ENCODE data around the gene CDH4.

Gene CDH4

DNA sequence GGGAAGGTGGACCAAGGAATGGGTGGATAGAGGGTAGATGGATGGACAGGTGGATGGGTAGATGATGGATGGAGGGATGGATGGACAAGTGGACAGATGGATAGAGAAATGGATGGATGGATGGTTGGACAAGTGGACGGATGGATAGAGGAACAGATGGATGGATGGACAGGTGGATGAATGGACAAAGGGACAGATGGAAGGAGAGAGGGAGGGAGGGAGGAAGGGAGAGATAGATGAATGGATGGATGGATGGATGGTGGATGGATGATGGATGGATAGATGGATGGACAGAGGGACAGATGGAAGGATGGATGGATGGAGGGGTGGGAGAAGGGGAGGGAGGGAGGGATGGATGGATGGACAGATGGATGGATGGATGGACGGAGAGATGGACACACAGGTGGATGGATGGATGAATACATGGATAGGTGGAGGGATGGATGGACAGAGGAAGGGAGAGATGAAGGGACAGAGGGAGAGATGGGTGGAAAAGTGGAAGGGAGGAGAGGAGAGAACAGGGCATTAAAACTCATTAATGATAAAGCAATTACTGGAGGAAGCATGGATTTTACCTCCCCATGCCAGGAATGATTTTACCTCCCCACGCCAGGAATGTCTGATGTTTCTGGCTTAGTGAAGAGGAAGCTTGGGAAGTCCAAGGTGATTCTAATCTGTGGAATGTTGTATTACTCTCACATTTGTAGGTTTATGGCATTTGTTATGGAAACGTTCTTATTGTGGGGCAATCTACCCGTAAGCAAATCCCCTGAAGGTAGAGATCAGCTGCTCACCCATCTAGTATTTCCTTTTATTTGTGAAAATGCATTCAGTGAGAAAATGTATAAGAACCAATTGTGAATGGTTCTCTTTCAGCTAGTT is 430.3 kb downstream of the CDH4 start:
- Histone ChIP-seq H3K36me3 (ENCODE audit: control insufficient read depth in 2 of 2, insufficient read depth in 1 of 2, low read length in 2 of 2) (no peaks in the 10 kb centered on the region), H3K4me1 (ENCODE audit: control insufficient read depth, insufficient read depth, low read length) (no peaks in the 10 kb centered on the region), H3K27ac (ENCODE audit: extremely low read depth, low read depth, low read length) (no peak overlapping the region), H3K4me3 (ENCODE audit: low read depth, low read length) (no peak overlapping the region), H3K9me3 (ENCODE audit: control insufficient read depth, insufficient read depth, low read depth, low read length) (no peaks in the 10 kb centered on the region)
- CTCF ChIA-PET: interaction anchor here (1.4 kb wide), 1 partner anchor 214 kb away, joined by 4 read pairs; no protein-coding TSS in a partner anchor
- TF ChIP-seq ZSCAN16 (tag by site-specific recombination; IDR thresholded peaks at IDR 0.05) (no peak), ZBTB17 (tag by site-specific recombination; IDR thresholded peaks at IDR 0.05) (peak; percentile 32; the same call in 1 of the 2 replicates), ZNF366 (tag by site-specific recombination; conservative IDR thresholded peaks at IDR 0.05) (peak; percentile 97), ZFHX2 (tag by site-specific recombination; conservative IDR thresholded peaks at IDR 0.05) (no peak), ZNF354C (tag by site-specific recombination; IDR thresholded peaks at IDR 0.05; ENCODE audit: borderline replicate concordance, low read depth) (no peak), ZNF169 (tag by site-specific recombination; IDR thresholded peaks at IDR 0.05) (no peak), ZNF350 (tag by site-specific recombination; IDR thresholded peaks at IDR 0.05) (no peak)
- TF ChIP-seq, protein P1, sequence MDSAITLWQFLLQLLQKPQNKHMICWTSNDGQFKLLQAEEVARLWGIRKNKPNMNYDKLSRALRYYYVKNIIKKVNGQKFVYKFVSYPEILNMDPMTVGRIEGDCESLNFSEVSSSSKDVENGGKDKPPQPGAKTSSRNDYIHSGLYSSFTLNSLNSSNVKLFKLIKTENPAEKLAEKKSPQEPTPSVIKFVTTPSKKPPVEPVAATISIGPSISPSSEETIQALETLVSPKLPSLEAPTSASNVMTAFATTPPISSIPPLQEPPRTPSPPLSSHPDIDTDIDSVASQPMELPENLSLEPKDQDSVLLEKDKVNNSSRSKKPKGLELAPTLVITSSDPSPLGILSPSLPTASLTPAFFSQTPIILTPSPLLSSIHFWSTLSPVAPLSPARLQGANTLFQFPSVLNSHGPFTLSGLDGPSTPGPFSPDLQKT (IDR thresholded peaks at IDR 0.05; ENCODE audit: borderline replicate concordance, low read depth, low read length): no peak
- POLR2A ChIA-PET: no interaction called here

- CTCF ChIA-PET: no interaction called here
Measured at GRCh38 chr20:61682996-61683681, 431.1 kb downstream of the CDH4 start.

DNA sequence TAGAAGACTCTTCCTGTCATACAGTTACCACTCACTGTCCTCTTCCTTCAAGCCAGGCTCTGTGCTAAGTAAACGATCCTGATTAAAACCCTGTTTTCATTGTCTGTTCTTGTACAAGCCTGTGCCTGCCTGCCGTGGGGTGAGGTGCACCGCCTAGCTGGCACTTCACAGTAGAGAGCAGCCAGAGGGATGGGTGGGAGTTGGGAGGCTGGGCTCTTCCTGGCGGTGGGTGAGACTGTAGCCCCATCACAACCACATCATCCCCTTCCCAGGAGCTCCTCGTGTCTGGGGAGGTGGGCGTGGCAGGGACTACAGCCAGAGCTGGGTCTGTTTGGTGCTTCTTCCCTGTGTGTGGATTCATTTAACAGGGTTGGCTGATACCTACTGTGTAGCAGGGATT is 431.7 kb downstream of the CDH4 start:
- no peak overlapping the region for H3K4me3 ChIP-seq (ENCODE audit: low read depth, low read length)
- ChIA-PET CTCF (no interaction called here), POLR2A (no interaction called here)
- no peaks in the 10 kb centered on the region for H3K4me1 ChIP-seq (ENCODE audit: control insufficient read depth, insufficient read depth, low read length)
- H3K9me3 ChIP-seq (ENCODE audit: control insufficient read depth, insufficient read depth, low read depth, low read length): no peaks in the 10 kb centered on the region
- TF ChIP-seq ZFHX2 (tag by site-specific recombination; conservative IDR thresholded peaks at IDR 0.05) (peak; percentile 62), EGR2 (tag by site-specific recombination; IDR thresholded peaks at IDR 0.05; ENCODE audit: low read depth) (peak; percentile 76), TRIM28 (IDR thresholded peaks at IDR 0.05; ENCODE audit: borderline replicate concordance, low read length) (no peak), KLF9 (tag by site-specific recombination; IDR thresholded peaks at IDR 0.05; ENCODE audit: low read depth) (peak; percentile 41; the same call in 1 of the 2 replicates)
- TF ChIP-seq, protein P2, sequence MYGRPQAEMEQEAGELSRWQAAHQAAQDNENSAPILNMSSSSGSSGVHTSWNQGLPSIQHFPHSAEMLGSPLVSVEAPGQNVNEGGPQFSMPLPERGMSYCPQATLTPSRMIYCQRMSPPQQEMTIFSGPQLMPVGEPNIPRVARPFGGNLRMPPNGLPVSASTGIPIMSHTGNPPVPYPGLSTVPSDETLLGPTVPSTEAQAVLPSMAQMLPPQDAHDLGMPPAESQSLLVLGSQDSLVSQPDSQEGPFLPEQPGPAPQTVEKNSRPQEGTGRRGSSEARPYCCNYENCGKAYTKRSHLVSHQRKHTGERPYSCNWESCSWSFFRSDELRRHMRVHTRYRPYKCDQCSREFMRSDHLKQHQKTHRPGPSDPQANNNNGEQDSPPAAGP (tag by site-specific recombination; IDR thresholded peaks at IDR 0.05): 0 out of 2 replicates have a peak, but pooled peaks have one; percentile 20
- no peaks in the 10 kb centered on the region for H3K36me3 ChIP-seq (ENCODE audit: control insufficient read depth in 2 of 2, insufficient read depth in 1 of 2, low read length in 2 of 2)
- H3K27ac ChIP-seq (ENCODE audit: extremely low read depth, low read depth, low read length): no peak overlapping the region

More at GRCh38 chr20:61682996-61683681, 431.1 kb downstream of the CDH4 start:
- Histone ChIP-seq H3K27ac (ENCODE audit: extremely low read depth, low read depth, low read length) (no peak overlapping the region), H3K9me3 (ENCODE audit: control insufficient read depth, insufficient read depth, low read depth, low read length) (no peaks in the 10 kb centered on the region), H3K4me1 (ENCODE audit: control insufficient read depth, insufficient read depth, low read length) (no peaks in the 10 kb centered on the region), H3K4me3 (ENCODE audit: low read depth, low read length) (no peak overlapping the region), H3K36me3 (ENCODE audit: control insufficient read depth in 2 of 2, insufficient read depth in 1 of 2, low read length in 2 of 2) (no peaks in the 10 kb centered on the region)
- TF ChIP-seq ZNF664 (tag by site-specific recombination; IDR thresholded peaks at IDR 0.05): no peak
- no peak for TF ChIP-seq ZNF843 (tag by site-specific recombination; IDR thresholded peaks at IDR 0.05)
- no peak for TF ChIP-seq KLF10 (tag by site-specific recombination; IDR thresholded peaks at IDR 0.05)
- POLR2A ChIA-PET: no interaction called here
